HG03108 (cell line): ENCODE measurements around the gene ASIP.
A peak's percentile ranks its signal among the peaks of the same experiment; 100 is the strongest.
"Not testable (repeated sequence)": the region's sequence is repeated elsewhere in the genome, so short reads cannot be mapped to it uniquely, and the experiment has no call there.

Experiments used
- ATAC-seq: cut with Tn5 transposase; IDR thresholded peaks from one replicate; pipeline ENCODE4 v1.9.1; 2021; ENCODE audit warnings: moderate library complexity; ENCODE audit not compliant: unreplicated experiment

The ASIP gene

GRCh38 chr20:34282041-34282440 lies 40.8 kb downstream of the ASIP start:
- no peak for ATAC-seq

GRCh38 chr20:34283844-34284243 lies 42.6 kb downstream of the ASIP start:
- no peak for ATAC-seq

- no peak for ATAC-seq
These were observed 44.2 kb downstream of the ASIP start for GRCh38 chr20:34285450-34285849.

GRCh38 chr20:34287500-34287899 lies 46.3 kb downstream of the ASIP start:
- ATAC-seq = not testable (repeated sequence)

- no peak for ATAC-seq
These were observed 49.2 kb downstream of the ASIP start for GRCh38 chr20:34290471-34290870.

- ATAC-seq = no peak
These were observed 51.3 kb downstream of the ASIP start for GRCh38 chr20:34292496-34292895.

- no peak for ATAC-seq
These were observed 51.9 kb downstream of the ASIP start for GRCh38 chr20:34293119-34293518.

GRCh38 chr20:34293589-34293988 lies 52.4 kb downstream of the ASIP start:
- ATAC-seq = no peak

- ATAC-seq = no peak
These were observed 53.3 kb downstream of the ASIP start for GRCh38 chr20:34294563-34294962.

- no peak for ATAC-seq
These were observed 54.1 kb downstream of the ASIP start for GRCh38 chr20:34295284-34295683.

GRCh38 chr20:34296468-34296867 lies 55.2 kb downstream of the ASIP start:
- ATAC-seq = no peak

- ATAC-seq = not testable (repeated sequence)
These were observed 57.1 kb downstream of the ASIP start for GRCh38 chr20:34298294-34298784.

GRCh38 chr20:34299556-34300255 lies 58.5 kb downstream of the ASIP start:
- no peak for ATAC-seq

GRCh38 chr20:34300256-34300806 lies 59.1 kb downstream of the ASIP start:
- ATAC-seq = no peak

- ATAC-seq = no peak
These were observed 59.8 kb downstream of the ASIP start for GRCh38 chr20:34300809-34301586.

GRCh38 chr20:34301587-34302311 lies 60.5 kb downstream of the ASIP start:
- ATAC-seq = no peak

- ATAC-seq = no peak
These were observed 61.1 kb downstream of the ASIP start for GRCh38 chr20:34302312-34302722.

GRCh38 chr20:34302723-34303533 lies 61.7 kb downstream of the ASIP start, which contains the start of gene AHCY:
Gene AHCY, minus strand, starts transcription at chr20:34303355. Its CDS starts 85 bp downstream, at chr20:34303270.
- peak; percentile 92 for ATAC-seq

GRCh38 chr20:34305333-34306230 lies 64.4 kb downstream of the ASIP start:
- ATAC-seq = no peak
